CD14-positive monocyte (primary cell): ENCODE data around the gene LRRC4C. TPM values are rescaled to one million over a fixed set of nuclear protein-coding genes. Genes with fewer than 3 reads are reported as not detected.

ENCODE experiments used
- DNase-seq, 3 donors: peaks; one replicate each; pipeline ENCODE4 v3.0.0-alpha.2; 2011 to 2022
- H2AFZ ChIP-seq: 2 replicates; pipeline ENCODE4 v1.6.0; 2012; ENCODE audit warnings: mild to moderate bottlenecking, low read depth, low read length, inconsistent platforms; ENCODE audit not compliant: insufficient read depth, poor library complexity, severe bottlenecking
- H3K27ac ChIP-seq, 2 donors: 1 replicate in 1 of 2; 2 replicates in 1 of 2; pipeline ENCODE4 v1.5.1; 2012 to 2013; ENCODE audit warnings: low read length in 2 of 2, control low read depth in 1 of 2, inconsistent platforms in 1 of 2, low read depth in 1 of 2, mild to moderate bottlenecking in 1 of 2
- H3K27me3 ChIP-seq, 2 donors: one replicate each; pipeline versions ENCODE4 v1.6.0 to v1.6.1; 2011 to 2013; ENCODE audit warnings: low read length in 2 of 2; ENCODE audit not compliant: control insufficient read depth in 2 of 2, insufficient read depth in 2 of 2
- H3K36me3 ChIP-seq, 2 donors: replicated peaks in 1 of 2; 1 replicate in 1 of 2; 2 replicates in 1 of 2; pipeline versions ENCODE4 v1.5.1 to v1.6.1; 2012 to 2013; ENCODE audit warnings: low read length in 2 of 2, control low read depth in 1 of 2, inconsistent platforms in 1 of 2, mild to moderate bottlenecking in 1 of 2; ENCODE audit not compliant: insufficient read depth in 2 of 2, control insufficient read depth in 1 of 2
- H3K4me1 ChIP-seq, 2 donors: 1 replicate in 1 of 2; 2 replicates in 1 of 2; pipeline versions ENCODE4 v1.5.1 to v1.6.1; 2012 to 2013; ENCODE audit warnings: low read length in 2 of 2, control low read depth in 1 of 2, inconsistent platforms in 1 of 2, mild to moderate bottlenecking in 1 of 2, moderate library complexity in 1 of 2; ENCODE audit not compliant: insufficient read depth in 2 of 2, control insufficient read depth in 1 of 2
- H3K4me2 ChIP-seq: replicated peaks from 2 replicates; pipeline ENCODE3; 2012; ENCODE audit warnings: low read length, moderate library complexity, mild to moderate bottlenecking; ENCODE audit not compliant: poor library complexity, severe bottlenecking; ENCODE audit errors: extremely low read depth
- H3K4me3 ChIP-seq, 3 experiments: fragments of 200-600 bp in 1 of 3; sonication (generic) in 1 of 3; replicated peaks in 1 of 3; 1 replicate in 2 of 3; 2 replicates in 1 of 3; pipeline ENCODE4 v1.5.1; 2011 to 2013; ENCODE audit warnings: low read length in 3 of 3, mild to moderate bottlenecking in 3 of 3, control low read depth in 2 of 3, low read depth in 2 of 3, inconsistent platforms in 1 of 3, moderate library complexity in 1 of 3
- H3K79me2 ChIP-seq: 2 replicates; pipeline ENCODE4 v1.6.0; 2012; ENCODE audit warnings: mild to moderate bottlenecking, control low read depth, inconsistent platforms, low read length, moderate library complexity; ENCODE audit not compliant: insufficient read depth
- H3K9ac ChIP-seq: 2 replicates; pipeline ENCODE4 v1.6.0; 2017; ENCODE audit warnings: low read length, mild to moderate bottlenecking; ENCODE audit not compliant: insufficient read depth, poor library complexity, severe bottlenecking
- H3K9me3 ChIP-seq, 2 donors: replicated peaks in 1 of 2; 1 replicate in 1 of 2; 2 replicates in 1 of 2; pipeline versions ENCODE4 v1.5.1 to v1.6.1; 2012 to 2013; ENCODE audit warnings: low read length in 2 of 2, control low read depth in 1 of 2; ENCODE audit not compliant: control insufficient read depth in 1 of 2, insufficient read depth in 1 of 2
- H4K20me1 ChIP-seq: 2 replicates; pipeline ENCODE4 v1.6.0; 2012; ENCODE audit warnings: mild to moderate bottlenecking, low read length, control low read depth, moderate library complexity; ENCODE audit not compliant: insufficient read depth
- H3K27ac Mint-ChIP-seq, 7 donors: one replicate each; pipeline ENCODE4 v1.8.0; 2020; ENCODE audit warnings: mild to moderate bottlenecking in 7 of 7, mixed read lengths in 7 of 7, moderate library complexity in 6 of 7, inconsistent platforms in 2 of 7
- H3K27me3 Mint-ChIP-seq, 3 donors: one replicate each; pipeline ENCODE4 v1.8.0; 2021 to 2022; ENCODE audit warnings: low read depth in 3 of 3, mild to moderate bottlenecking in 3 of 3, mixed read lengths in 3 of 3, moderate library complexity in 3 of 3, inconsistent platforms in 1 of 3
- H3K36me3 Mint-ChIP-seq, 2 donors: one replicate each; pipeline ENCODE4 v1.8.0; 2020; ENCODE audit warnings: mixed read lengths in 2 of 2, inconsistent platforms in 1 of 2, mild to moderate bottlenecking in 1 of 2
- H3K4me1 Mint-ChIP-seq: one replicate; pipeline ENCODE4 v1.8.0; 2020; ENCODE audit warnings: mild to moderate bottlenecking, mixed read lengths
- H3K4me3 Mint-ChIP-seq, 2 donors: one replicate each; pipeline ENCODE4 v1.8.0; 2020; ENCODE audit warnings: mild to moderate bottlenecking in 2 of 2, mixed read lengths in 2 of 2, moderate library complexity in 1 of 2
- H3K9me3 Mint-ChIP-seq, 7 donors: one replicate each; pipeline ENCODE4 v1.8.0; 2020 to 2022; ENCODE audit warnings: mixed read lengths in 7 of 7, mild to moderate bottlenecking in 6 of 7, moderate library complexity in 6 of 7, inconsistent platforms in 2 of 7
- WGBS: methylation state at CpG from one replicate; pipeline ENCODE4 v1.1.5; 2013; ENCODE audit warnings: missing lambda C conversion rate; ENCODE audit not compliant: insufficient coverage; 5-methylcytosine and 5-hydroxymethylcytosine counted together
- intact Hi-C, 2 donors: fragments of 100-400 bp; cut with micrococcal nuclease; formaldehyde crosslinking; loops; one replicate each; pipeline versions ENCODE4 v1.15.0 to v1.15.1; 2023
- polyA plus RNA-seq, 3 donors: library from polyadenylated mRNA; depleted of rRNA in 1 of 3; unstranded in 2 of 3; stranded (reverse) in 1 of 3; fragments of 300-500 nt in 2 of 3; fragments of >200 nt in 1 of 3; fragmentation: Illumina TruSeq in 2 of 3; gene quantifications; 1 replicate in 2 of 3; 2 replicates in 1 of 3; pipeline ENCODE4 v1.2.3, GENCODE V29; 2012 to 2021
- TF ChIP-seq, protein P1 (sequence below): fragments of 200-600 bp; IDR thresholded peaks from one replicate; pipeline ENCODE4 v1.8.0; 2022; ENCODE audit warnings: antibody characterized with exemption, mild to moderate bottlenecking

The LRRC4C gene
- polyA plus RNA-seq, 3 donors: not detected

DNA sequence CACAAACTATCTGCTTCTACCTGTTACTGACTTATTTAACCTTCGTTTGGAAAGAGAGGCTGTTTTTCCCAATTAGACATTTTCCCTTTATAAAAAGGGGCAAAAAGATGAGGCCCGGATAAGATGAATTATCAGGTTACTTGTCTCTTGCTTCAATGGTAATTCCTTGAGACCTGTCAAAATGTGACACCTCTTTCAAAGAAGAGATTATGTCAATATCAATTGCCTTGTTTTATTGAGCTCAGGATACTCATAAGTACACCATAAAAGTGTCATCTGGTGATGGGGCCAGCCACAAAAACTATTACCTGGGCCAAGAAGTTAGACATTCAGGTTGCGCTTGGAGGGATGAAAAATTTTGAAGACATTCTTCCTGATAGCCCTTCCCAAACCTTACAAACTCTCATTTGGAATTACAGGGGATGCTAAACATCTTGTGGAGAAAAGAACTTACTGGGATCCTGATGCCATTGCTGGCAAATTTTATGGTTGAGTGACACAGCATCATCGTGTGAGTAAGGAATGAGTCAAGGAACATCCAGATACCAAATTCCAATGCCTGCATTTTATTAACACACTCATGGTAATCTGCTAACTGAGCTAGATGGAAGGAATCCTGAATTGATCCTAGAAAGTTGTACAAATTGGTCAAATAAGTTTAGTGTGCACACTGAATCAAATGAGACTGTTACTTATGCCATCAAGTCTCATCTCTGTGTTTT is 1071.2 kb downstream of the LRRC4C start:
- Mint-ChIP-seq H3K27ac (no peak overlapping the region), H3K9me3 (peaks cover 0 to 6% (median 0%) of the 10 kb centered on the region in 7 donors), H3K4me3 (no peak overlapping the region), H3K4me1 (no peaks in the 10 kb centered on the region), H3K27me3 (no peaks in the 10 kb centered on the region), H3K36me3 (no peaks in the 10 kb centered on the region)
- 80% methylated on average over 1 of the region's 4 CpGs for WGBS
- H3K36me3 ChIP-seq: no peaks in the 10 kb centered on the region
- no peaks in the 10 kb centered on the region for H3K27me3 ChIP-seq
- H3K79me2 ChIP-seq: no peaks in the 10 kb centered on the region
- no peak overlapping the region for H3K4me2 ChIP-seq
- H3K9ac ChIP-seq: no peak overlapping the region
- no peaks in the 10 kb centered on the region for H4K20me1 ChIP-seq
- intact Hi-C loops: no loop called here
- TF ChIP-seq, protein P1, sequence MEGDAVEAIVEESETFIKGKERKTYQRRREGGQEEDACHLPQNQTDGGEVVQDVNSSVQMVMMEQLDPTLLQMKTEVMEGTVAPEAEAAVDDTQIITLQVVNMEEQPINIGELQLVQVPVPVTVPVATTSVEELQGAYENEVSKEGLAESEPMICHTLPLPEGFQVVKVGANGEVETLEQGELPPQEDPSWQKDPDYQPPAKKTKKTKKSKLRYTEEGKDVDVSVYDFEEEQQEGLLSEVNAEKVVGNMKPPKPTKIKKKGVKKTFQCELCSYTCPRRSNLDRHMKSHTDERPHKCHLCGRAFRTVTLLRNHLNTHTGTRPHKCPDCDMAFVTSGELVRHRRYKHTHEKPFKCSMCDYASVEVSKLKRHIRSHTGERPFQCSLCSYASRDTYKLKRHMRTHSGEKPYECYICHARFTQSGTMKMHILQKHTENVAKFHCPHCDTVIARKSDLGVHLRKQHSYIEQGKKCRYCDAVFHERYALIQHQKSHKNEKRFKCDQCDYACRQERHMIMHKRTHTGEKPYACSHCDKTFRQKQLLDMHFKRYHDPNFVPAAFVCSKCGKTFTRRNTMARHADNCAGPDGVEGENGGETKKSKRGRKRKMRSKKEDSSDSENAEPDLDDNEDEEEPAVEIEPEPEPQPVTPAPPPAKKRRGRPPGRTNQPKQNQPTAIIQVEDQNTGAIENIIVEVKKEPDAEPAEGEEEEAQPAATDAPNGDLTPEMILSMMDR: no peak
- H3K4me3 ChIP-seq: no peak overlapping the region
- H3K9me3 ChIP-seq: peaks cover 0 to 2% of the 10 kb centered on the region in 2 donors
- DNase-seq: no peak
- H3K4me1 ChIP-seq: no peaks in the 10 kb centered on the region
- no peak overlapping the region for H3K27ac ChIP-seq
- H2AFZ ChIP-seq: no peak overlapping the region

DNA sequence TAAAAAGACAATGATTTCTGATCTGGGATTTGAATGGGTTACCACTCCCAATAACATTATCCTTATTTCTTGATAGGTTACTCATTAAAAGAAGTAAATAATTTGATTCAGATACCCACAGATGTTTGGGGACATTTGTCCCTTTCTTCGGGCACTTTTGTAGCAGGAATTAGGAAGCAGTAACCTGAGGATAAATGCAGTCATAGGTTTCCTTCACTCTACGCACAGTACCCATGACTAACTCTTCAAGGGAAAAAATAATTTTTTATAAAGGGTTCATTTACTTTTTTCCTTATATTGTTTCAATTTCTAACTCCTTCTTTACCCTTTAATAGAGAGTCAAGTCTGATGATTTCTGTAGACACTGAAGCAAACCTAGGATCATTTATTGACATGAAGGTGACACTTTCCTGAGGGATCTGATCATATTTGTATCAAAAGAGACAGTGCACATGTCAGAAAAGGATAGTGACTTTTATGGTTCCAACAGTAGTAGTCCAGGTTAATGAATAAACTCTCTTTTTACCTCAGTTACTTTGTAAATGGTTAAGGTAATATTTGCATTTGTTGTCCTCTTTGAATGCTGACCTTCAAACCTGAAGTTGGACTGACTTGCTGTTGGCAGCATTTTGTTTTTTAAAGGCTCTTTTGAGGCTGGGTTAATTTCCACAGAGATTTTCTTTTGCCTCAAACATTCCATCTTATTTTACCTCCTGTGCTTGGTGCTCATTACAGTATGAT is 1072.0 kb downstream of the LRRC4C start:
- Histone ChIP-seq H3K79me2 (no peaks in the 10 kb centered on the region), H3K9ac (no peak overlapping the region), H3K27me3 (no peaks in the 10 kb centered on the region), H3K4me2 (no peak overlapping the region), H3K36me3 (no peaks in the 10 kb centered on the region), H3K9me3 (peaks cover 0 to 2% of the 10 kb centered on the region in 2 donors), H2AFZ (no peak overlapping the region), H3K4me3 (no peak overlapping the region), H3K27ac (no peak overlapping the region), H3K4me1 (no peaks in the 10 kb centered on the region), H4K20me1 (no peaks in the 10 kb centered on the region)
- Mint-ChIP-seq H3K4me1 (no peaks in the 10 kb centered on the region), H3K36me3 (no peaks in the 10 kb centered on the region), H3K4me3 (no peak overlapping the region), H3K9me3 (peaks cover 0 to 12% (median 3%) of the 10 kb centered on the region in 7 donors), H3K27ac (no peak overlapping the region), H3K27me3 (no peaks in the 10 kb centered on the region)
- TF ChIP-seq, protein P1: no peak
- no peak for DNase-seq
- intact Hi-C loops: no loop called here
- no CpG with 5 or more reads among the region's 2 CpGs for WGBS
